Activated CD8-positive, alpha-beta memory T cell treated with anti-CD3 and anti-CD28 coated beads for 4 hours (primary cell): ENCODE results near the gene SPEM2.

Experiments
- DNase-seq, 2 donors: peaks; one replicate each; pipeline ENCODE4 v3.0.0-alpha.2; 2020; ENCODE audit warnings: low read depth in 2 of 2

SPEM2 gene

GRCh38 chr17:7403977-7404736 lies 21.3 kb upstream of the SPEM2 start, which contains the start of gene TMEM256:
Gene TMEM256 (minus strand): TSS chr17:7404097. CDS start chr17:7404084, 13 bp downstream.
- DNase-seq, result peak; percentile 89 to 93

DNA sequence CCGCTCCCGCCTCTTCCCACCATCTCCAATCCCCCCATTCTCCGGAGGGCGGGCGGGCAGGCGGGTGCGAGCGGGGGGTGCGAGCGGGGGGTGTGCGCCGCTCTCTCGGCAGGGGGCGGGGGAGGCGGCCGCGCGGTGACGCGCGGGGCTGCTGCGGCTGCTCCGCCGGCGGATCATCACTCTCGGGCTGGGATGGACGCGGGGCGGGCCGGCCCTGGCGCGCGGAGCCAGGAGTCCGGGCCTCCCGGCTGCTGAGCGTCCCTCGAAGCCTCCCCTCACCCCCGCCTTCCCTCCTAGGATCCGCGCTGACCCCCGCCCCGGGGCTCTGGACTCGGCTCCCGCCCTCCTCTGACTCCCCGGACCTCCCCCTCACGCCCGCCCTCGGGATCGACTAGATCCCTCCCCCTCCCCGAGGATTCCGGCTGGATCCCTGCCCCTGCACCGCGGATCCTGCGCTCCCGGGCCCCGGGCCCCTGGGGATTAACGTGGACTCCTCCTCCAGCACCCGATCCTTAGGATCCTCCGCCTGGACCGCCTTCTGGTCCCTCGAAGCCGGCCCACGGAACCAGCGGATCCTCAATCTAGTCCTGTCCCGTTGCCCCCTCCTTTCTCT lies 20.6 kb upstream of the SPEM2 start:
- DNase-seq, result peak in 1 of 2 donors; percentile 36

GRCh38 chr17:7405350-7406234 lies 19.8 kb upstream of the SPEM2 start:
- DNase-seq, result no peak

GRCh38 chr17:7406235-7406825 lies 19.1 kb upstream of the SPEM2 start:
- DNase-seq, result no peak

DNA sequence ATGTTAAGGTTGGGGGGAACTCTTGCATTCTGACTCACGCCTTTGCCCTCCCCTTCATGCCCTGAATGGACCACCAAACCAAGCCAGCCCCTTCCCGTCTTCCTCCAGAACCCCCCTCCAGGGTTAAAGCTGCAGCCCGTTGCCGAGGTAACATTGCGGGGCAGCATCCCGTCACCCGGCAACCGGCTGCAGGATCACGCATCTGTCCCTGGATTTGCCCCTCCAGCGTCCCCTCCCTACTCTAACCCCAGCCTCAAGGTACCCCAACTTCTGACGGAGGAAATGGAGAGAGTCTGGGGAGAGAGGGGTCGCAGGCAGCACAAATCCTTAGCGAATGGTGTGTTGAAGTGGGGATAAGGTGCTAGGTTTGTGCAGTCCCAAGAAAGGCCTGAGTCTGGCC lies 18.3 kb upstream of the SPEM2 start:
- DNase-seq, result no peak

DNA sequence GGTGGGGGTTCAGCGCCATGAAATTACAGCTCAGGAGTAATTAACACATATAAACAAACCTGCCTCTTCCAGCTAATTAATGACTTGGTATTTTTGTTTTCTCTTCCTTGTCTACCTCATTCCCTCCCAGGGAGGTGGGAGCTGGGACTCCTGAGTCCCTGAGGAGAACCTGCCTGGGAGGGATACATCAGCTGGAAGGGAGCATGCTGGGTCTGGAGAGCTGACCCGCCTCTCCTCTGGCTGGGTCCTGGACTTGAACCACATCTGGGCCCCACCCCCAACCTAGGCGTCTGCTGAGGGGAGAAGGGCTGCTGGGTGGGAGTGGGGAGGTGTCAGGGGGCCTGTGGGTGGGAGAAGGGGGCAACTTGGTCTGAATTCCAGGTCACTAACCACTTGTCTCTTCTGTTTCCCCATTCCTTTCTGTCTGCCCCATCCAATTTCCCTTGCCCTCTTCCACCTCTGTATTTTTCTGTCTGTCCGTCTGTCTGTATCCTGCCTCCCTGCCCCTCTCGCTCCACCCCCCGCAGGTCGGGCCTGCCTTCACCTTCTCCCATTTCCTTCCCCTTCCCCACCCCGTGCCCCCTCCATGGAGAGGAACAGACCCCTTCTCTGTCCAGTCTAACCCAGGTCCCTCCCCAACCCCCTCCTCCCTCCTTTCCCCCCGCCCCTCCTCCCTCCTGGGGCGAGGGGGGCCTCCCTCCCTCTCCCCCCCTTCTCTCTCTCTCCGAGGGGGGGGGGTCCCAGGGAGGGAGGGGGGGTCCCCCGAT lies 17.7 kb upstream of the SPEM2 start, which contains the start of gene NLGN2:
Gene NLGN2, plus strand, starts transcription at position 361 of the 767 bp plus-strand sequence. CDS start 411 bp downstream, outside the sequence.
- no peak for DNase-seq

DNA sequence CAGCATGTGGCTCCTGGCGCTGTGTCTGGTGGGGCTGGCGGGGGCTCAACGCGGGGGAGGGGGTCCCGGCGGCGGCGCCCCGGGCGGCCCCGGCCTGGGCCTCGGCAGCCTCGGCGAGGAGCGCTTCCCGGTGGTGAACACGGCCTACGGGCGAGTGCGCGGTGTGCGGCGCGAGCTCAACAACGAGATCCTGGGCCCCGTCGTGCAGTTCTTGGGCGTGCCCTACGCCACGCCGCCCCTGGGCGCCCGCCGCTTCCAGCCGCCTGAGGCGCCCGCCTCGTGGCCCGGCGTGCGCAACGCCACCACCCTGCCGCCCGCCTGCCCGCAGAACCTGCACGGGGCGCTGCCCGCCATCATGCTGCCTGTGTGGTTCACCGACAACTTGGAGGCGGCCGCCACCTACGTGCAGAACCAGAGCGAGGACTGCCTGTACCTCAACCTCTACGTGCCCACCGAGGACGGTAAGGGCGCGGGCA lies 17.1 kb upstream of the SPEM2 start:
- no peak for DNase-seq

- DNase-seq, result no peak
Measured at GRCh38 chr17:7408863-7409262, 16.6 kb upstream of the SPEM2 start.

DNA sequence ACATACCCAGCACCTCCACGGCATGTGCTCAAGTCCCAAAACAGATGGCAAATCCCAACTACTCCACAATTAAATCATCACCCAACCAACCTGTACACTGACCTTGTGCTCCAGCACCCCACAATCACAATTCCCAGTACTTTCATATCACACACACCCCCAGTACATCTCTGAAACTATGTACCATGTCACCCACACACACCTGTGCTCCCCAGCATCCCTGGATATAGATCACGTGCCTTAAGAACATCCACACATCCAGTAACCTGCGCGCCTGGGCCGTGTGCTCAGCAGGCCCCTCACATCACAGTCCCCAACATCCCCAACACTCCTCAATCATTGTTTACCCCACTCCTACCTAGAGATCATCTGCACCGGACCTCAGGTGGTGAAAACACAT lies 15.7 kb upstream of the SPEM2 start:
- DNase-seq, result no peak

GRCh38 chr17:7410634-7411426 lies 14.6 kb upstream of the SPEM2 start:
- no peak for DNase-seq

- no peak for DNase-seq
Measured at GRCh38 chr17:7411427-7411750, 14.0 kb upstream of the SPEM2 start.

- no peak for DNase-seq
Measured at GRCh38 chr17:7413346-7413985, 11.9 kb upstream of the SPEM2 start.

GRCh38 chr17:7414837-7415236 lies 10.6 kb upstream of the SPEM2 start:
- DNase-seq, result no peak

DNA sequence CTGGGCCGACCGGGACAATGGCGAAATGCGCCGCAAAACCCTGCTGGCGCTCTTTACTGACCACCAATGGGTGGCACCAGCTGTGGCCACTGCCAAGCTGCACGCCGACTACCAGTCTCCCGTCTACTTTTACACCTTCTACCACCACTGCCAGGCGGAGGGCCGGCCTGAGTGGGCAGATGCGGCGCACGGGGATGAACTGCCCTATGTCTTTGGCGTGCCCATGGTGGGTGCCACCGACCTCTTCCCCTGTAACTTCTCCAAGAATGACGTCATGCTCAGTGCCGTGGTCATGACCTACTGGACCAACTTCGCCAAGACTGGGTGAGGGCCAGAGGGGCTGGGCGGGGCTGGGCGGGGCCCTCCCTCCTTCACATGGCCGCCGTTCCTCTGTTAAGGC lies 9.6 kb upstream of the SPEM2 start:
- no peak for DNase-seq

- no peak for DNase-seq
Measured at GRCh38 chr17:7416323-7416722, 9.1 kb upstream of the SPEM2 start.

GRCh38 chr17:7417056-7417655 lies 8.3 kb upstream of the SPEM2 start:
- DNase-seq, result no peak

DNA sequence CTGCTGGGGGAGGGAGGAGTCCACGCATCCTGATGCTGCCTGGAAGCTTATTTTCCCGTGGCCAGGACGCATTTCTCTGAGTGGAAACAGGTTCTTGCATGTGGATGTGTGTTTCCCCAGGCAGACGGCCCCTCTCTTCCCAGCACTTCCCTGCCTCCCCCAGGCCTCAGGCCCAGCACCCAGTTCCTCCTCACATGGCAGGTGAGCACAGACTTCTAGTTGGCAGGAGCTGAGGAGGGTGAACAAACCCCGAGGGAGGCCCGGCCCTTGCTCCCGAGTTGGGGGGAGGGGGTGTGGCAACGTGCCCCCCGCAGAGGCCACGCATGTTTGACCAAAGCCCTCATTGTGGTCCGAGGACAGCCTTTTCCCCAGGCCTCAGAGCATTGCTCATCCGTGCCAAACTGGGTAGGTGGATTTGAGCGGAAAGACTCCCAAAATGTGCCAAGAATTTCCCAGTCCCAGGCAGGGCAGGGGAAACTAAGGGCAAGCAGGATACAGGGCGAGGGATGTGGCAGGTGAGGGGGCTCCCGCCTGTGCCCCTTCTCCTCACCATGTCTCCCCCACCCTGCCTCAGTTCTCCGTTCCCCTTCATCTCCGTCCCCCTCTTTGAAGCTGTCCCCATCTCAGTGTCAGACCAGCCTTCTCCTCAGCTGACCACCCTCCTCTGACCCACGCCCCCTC lies 6.8 kb upstream of the SPEM2 start:
- DNase-seq, result no peak

GRCh38 chr17:7419819-7420610 lies 5.4 kb upstream of the SPEM2 start, which contains the start of gene SPEM1:
Gene SPEM1 (plus strand): TSS chr17:7420324. CDS start chr17:7420385, 61 bp downstream.
- no peak for DNase-seq
